ENCODE measurements around the gene SCNM1.

DNA sequence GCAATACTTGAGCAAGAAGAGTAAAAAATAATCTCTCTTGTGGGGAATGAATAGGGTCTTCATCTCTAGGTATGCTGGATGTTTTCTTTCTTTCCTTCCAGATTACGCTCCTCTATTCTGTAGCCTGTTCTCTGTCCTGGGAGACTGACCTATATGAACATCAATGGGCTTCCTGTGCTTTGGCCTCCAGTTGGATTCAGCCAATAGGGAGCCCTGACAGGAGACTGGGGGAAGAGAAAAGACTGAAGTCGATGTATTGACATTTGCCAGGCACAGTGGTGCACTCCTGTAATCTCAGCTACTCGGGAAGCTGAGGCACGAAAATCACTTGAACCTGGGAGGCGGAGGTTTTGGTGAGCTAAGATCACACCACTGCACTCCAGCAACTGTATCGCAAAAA is 37.1 kb upstream of the SCNM1 start:
- TF ChIP-seq EZH2 (IDR thresholded peaks at IDR 0.05; ENCODE audit: low read length), result no peak
- TF ChIP-seq, protein P1, sequence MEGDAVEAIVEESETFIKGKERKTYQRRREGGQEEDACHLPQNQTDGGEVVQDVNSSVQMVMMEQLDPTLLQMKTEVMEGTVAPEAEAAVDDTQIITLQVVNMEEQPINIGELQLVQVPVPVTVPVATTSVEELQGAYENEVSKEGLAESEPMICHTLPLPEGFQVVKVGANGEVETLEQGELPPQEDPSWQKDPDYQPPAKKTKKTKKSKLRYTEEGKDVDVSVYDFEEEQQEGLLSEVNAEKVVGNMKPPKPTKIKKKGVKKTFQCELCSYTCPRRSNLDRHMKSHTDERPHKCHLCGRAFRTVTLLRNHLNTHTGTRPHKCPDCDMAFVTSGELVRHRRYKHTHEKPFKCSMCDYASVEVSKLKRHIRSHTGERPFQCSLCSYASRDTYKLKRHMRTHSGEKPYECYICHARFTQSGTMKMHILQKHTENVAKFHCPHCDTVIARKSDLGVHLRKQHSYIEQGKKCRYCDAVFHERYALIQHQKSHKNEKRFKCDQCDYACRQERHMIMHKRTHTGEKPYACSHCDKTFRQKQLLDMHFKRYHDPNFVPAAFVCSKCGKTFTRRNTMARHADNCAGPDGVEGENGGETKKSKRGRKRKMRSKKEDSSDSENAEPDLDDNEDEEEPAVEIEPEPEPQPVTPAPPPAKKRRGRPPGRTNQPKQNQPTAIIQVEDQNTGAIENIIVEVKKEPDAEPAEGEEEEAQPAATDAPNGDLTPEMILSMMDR (optimal IDR thresholded peaks at IDR 0.05 in 1 of 3, IDR thresholded peaks at IDR 0.05 in 1 of 3, conservative IDR thresholded peaks at IDR 0.05 in 1 of 3; ENCODE audit: extremely low read depth in 1 of 3, insufficient read depth in 2 of 3, low read length in 3 of 3), result no peak
